GM19324 (cell line): ENCODE measurements around the gene TATDN3.
A peak's percentile ranks its signal among the peaks of the same experiment; 100 is the strongest.
"Not testable (repeated sequence)": the region's sequence is repeated elsewhere in the genome, so short reads cannot be mapped to it uniquely, and the experiment has no call there.

Source experiments
- ATAC-seq: cut with Tn5 transposase; IDR thresholded peaks from one replicate; pipeline ENCODE4 v1.9.1; 2021; ENCODE audit warnings: mild to moderate bottlenecking, moderate library complexity; ENCODE audit not compliant: unreplicated experiment, low FRiP score

The TATDN3 gene

DNA sequence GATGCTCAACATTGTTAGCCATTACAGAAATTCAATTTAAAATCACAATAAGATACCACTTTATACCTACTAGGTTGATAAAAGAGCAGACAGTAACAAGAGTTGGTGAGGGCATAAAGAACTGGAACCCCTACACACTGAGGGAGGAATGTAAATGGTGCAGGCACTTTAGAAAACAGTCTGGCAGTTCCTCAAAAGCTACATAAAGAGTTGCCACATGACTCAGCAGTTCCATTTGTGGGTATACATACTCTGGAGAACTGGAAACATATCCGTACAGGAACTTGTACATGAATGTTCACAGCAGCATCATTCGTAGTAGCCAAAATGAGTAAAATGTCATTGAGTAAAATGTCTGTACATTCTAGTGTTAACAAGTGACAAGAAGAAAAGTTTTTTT is 17.1 kb upstream of the TATDN3 start:
- no peak for ATAC-seq

DNA sequence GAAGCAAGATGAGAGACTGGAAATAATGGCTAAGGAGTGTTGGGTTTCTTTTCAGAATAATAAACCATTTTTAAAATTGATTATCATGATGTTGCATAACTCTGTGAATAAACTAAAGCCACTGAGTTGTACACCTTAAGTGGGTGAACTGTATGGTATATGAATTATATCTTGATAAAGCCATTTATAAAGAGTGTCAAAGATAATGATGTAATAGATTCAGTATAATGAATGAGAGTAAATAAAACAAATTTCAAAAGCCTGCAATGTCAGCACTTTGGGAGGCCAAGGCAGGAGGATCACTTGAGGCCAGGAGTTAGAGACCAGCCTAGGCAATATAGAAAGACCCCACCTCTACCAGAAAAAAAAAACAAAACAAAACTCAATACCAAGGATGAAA is 16.5 kb upstream of the TATDN3 start:
- no peak for ATAC-seq

DNA sequence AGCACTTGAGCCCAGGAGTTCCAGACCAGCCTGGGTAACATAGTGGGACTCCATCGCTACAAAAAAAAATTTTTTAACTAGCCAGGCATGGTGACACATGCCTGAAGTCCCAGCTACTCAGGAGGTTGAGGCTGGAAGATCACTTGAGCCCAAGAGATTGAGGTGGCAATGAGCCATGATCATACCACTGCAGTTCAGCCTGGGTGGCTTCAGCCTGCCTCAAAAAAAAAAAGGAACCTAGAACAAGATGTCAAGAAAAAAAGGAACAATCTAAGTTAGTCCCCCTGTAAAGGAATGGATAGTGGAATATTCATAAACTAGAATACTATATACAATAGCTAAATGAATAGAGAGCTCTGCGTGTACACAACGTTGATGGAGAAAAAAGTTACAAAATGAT is 14.5 kb upstream of the TATDN3 start:
- no peak for ATAC-seq

DNA sequence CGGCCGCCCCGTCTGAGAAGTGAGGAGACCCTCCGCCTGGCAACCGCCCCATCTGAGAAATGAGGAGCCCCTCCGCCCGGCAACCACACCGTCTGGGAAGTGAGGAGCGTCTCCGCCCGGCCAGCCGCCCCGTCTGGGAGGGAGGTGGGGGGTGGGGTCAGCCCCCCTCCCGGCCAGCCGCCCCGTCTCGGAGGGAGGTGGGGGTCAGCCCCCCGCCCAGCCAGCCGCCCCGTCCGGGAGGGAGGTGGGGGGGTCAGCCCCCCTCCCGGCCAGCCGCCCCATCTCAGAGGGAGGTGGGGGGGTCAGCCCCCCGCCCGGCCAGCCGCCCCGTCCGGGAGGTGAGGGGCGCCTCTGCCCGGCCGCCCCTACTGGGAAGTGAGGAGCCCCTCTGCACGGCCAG is 12.6 kb upstream of the TATDN3 start:
- not testable (repeated sequence) for ATAC-seq

DNA sequence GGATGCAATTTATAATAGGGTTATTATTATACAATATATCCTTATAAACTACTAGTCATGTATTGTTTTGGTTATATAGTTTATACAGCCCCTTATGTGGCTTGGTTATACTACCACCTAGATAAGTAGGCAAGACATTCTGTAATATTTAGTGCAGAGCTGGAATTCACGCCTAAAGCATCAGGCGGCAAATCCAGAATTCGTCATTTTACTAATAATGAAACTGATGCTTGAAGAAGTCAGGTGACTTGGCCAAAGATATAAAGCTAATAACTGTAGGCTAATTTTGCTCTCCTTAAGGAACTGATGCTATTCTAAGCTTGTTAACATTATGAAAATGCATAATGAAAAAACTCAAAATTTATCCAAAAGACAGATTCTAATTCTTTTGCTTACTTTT is 10.9 kb upstream of the TATDN3 start:
- no peak for ATAC-seq

DNA sequence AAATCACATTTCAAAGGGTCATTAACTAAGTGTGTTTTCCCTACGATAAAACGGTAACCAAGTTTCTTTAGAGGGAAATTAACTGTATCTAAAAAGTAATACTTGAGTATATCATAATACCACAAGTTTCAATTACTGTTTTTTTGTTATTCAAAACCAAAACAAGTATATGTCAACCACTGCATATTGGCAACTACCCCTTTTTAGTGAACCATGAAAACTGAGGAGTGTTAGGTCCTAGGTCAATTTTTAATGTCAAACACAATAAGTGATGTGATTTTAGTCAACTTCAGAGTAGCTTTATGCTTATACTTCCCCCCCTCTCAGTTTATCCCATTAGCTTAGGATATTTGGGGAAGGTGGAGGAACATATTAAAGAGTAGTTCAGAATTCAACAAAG is 10.5 kb upstream of the TATDN3 start:
- ATAC-seq = no peak

DNA sequence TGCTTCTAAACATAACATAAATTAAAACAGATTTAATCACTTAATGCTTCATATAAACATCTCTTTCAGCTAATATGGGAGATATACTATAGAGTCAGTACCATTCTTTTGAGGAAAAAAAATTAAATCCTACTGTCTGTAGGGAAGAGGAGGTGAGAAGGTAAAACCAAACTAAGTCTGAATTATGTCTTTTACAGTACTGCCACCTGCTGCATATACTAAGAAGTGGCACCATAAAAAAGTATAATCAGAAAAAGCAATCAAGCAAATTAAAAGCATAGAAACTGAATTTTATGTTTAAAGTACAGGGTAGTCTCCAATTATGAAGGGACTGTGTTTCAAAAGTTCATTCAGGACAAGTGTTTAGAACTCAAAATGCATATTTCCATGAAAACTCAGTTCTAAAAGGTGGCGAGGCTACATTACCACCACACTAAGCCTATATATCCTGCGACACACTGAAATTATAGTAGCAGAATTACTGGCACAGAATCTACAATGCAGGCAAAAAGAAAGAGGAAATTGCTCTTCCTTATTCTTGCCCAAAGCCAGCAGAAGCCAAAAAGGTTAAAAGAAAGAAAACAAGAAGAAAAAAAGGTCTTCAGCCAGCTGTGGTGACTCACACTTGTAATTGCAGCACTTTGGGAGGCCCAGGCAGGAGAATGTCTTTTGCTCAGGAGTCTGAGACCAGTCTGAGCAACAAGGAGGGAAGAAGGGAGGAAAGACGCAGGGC is 9.1 kb upstream of the TATDN3 start:
- no peak for ATAC-seq

DNA sequence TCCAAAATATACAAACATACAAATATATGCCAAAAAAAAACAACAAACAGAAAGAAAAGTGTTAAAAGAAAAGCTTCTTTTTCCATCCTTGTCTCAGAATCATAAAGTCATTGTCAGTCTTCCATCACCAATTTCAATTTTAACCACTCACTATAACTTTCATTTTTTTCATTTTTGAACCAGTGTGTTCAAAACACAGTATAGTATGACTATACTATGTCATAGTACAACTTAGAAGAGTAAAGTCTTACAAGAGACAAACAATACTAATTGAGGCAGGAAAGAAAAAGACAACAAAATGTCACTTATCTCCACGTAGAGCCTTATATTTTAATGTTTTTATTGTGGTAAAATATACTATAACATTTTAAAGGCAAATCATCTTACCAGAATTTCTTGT is 7.7 kb upstream of the TATDN3 start:
- no peak for ATAC-seq

DNA sequence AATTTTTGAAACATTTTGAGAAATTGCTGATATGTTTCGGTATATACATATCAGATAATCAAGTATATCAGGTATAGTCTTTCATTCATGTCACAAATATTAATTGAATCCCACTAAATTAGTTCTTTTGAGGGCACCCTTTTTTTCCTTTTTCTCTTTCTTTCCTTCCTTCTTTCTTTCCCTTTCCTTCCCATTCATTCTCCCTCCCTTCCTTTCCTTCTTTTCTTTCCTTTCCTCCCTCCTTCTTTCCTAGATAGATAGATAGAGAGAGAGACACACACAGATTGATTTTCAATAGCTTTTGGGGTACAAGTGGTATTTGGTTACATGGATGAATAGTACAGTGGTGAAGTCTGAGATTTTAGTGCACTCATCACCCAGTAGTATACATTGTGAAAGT is 5.8 kb upstream of the TATDN3 start:
- no peak for ATAC-seq

DNA sequence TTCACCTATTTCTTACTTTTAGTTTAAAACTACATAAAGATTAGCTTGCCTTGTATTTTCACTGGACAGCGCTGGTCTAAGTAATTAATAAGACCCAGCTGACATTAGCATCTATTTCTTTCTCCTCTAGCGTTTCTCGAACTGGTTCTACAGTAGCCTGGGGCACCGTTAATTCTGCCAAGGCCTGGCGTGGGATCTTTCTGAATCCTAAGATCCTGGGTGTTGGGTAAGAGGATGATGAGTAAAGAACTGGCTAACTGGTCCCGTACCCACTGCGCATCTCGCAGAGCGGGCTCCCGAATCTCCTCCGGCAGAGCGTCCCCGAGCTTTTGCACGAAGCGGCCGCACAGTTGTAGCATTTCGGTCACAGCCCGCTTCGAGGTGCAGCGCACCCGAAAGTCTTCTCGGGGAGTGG is 426 bp upstream of the TATDN3 start:
- ATAC-seq = peak; percentile 33

DNA sequence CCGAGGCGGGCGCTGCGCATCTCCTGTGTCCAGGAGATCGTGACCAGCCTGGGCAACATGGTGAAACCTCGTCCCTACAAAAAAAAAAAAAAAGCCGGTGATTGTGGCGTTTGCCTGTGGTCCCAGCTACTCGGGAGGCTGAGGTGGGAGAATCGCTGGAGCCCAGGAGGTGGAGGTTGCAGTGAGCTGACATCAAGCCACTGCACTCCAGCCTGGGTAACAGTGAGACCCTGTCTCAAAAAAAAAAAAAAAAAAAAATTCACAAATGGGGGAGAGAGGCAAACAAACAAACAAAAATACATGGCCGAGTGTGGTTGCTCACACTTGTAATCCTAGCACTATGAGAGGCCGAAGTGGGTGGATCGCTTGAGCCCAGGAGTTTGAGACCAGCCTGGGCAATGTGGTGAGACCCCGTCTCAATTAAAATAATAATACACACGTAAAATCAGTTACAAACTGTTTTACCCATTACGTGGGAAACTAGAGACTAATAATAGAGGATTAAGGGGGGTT is 758 bp downstream of the TATDN3 start:
- no peak for ATAC-seq

DNA sequence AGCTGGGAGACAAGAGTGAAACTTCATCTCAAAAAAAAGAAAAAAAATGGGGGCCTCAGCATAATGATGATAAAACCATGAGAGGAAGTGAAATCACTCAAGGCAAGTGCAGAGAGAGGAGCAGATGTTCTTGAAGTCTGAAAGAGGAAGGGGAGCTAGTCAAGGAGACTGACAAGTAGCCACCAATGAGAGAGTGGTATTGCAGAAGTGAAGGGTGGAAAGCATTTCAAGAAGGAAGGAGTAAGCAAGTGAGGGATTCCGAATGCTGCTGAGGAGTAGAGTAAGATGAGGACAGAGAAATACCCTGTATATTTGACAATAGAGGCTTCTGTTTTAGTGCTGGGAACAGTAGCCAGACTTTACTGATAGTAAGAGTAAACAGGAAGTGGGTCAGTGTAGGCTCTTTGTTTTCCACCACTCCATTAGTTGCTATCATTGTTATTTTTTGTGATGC is 2.9 kb downstream of the TATDN3 start:
- ATAC-seq = peak; percentile 65

DNA sequence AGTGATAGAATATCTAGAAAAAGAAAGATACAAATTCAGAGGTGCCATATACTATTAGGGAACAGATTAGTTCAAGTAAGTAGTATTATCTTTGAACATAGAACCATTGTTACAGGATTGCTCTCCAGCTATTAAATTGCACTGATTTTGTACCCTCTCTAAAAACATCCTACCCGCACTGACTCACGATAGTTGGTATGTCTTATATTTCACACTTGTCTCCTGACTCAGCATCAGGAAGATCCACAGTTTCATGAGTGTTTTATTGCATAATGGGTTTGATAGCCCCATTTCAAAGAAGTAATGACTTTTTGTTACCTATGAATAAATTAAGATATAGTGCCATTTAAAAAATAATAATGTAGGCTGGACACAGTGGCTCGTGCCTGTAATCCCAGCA is 6.0 kb downstream of the TATDN3 start:
- no peak for ATAC-seq

DNA sequence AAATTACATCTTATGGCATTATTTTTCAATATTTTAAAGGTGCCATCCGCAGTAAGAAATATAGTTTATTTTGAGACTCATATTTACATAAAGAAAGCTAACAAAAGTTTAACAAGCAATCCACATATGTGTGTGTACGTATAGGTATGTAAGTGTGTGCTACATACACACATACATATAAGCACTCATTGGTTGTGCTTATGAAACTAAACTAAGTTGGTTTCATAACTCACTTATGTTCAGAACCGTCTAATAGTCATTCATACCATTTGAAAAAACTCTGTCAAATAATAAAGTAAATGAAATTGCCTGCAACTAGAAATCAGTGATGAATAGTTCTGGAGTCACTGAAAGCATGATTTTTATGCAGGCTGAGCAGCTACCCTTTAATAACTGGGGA is 14.1 kb downstream of the TATDN3 start:
- no peak for ATAC-seq

DNA sequence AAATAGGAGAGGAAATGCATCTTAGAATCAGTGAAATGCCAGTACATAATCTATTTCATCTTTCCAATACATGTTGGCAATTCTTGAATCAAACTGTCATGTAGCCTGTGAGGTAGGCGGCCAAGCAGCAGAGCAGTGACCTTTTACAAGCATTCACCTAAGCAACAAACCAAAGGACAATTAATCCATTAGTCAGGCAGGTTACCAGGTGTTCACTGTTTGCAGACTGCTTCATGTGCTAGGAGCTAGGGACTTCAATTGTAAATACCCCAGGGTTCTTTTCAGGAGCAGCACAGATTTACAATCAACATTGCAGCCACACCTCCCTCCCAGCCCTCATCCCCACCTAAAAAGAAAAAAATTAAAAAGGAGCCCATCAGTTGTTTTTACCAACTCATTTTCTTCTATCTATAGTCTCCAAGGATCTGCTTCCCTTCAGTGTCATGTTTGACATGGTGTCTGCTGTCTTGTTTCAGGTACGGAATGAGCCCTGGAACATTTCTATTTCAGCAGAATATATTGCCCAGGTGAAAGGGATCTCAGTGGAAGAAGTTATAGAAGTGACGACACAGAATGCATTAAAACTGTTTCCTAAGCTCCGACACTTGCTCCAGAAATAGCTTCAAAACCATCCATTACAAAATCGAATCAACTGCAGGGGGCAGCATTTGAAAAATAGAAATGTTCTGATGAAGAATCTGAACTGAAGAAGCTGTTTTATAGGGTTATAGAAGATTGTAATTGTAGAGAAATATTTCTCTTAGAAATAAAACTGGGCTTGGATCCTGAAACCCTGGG is 23.0 kb downstream of the TATDN3 start:
- ATAC-seq = no peak

DNA sequence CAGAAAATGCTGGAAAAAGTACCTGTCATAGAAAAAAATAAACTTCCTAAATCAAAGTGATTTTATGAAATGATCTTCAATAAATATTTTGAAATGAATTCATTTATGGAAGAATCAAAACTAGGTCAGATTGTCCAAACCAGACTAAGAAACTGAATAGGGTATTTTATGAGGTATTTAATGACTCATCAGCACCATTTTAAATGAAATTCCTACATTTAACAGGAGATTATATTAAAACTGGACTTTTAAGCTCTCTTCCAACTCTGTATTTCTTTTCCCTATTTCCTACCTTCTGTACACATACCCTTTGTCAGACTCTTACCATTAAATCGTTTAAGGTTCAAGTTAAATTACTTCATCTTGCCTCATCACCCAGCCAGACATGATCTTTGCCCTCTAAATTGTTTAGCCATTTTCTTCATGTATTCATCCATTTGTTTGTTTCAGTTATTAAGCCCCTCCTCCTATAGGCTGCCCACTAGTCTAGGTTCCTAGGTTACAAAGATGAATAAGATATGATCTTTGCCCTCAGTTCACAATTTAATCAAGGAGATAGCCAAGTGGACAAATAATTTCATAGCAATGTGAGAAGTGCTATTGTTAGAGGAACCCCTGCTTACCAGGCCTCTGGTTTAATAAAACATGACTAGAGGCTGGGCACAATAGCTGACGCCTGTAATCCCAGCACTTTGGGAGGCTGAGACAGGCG is 25.0 kb downstream of the TATDN3 start:
- no peak for ATAC-seq

DNA sequence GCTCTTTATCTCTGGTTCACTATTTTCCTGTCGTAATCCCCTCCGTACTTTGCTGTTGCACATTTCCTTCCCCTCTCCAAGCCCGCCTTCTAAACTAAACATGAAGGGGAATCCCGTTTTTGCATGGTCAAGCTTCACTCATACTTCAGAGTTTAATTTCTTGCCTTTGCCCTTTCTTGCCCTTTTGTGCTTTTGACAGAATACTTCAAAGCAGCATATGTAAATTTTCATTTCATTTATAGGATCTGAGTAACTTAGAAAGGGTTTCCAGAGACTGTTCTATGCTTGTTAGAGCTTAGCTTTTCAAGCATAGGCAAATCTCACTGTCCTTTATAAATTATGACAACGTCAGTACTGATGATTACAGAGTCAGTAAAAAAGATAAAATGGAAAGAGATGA is 28.0 kb downstream of the TATDN3 start:
- no peak for ATAC-seq

DNA sequence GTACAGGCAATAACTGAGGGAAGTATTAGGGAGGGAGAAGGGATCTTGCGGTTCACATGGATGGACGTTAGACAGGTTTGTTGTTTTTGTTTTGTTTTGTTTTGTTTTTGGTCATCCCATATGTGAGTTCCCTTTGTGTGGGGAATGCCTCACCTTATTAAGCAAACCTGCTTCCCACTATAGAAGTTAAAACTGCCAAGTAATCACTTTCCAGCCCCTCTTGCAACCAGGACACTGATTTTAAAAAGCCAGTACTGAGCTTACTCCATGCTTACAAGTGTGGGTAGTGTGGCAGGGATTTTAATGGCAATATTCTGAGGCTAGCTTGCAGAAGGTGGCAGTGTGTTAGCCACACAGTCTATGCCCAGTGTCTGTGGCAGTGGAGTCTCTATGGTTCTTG is 29.3 kb downstream of the TATDN3 start:
- no peak for ATAC-seq

DNA sequence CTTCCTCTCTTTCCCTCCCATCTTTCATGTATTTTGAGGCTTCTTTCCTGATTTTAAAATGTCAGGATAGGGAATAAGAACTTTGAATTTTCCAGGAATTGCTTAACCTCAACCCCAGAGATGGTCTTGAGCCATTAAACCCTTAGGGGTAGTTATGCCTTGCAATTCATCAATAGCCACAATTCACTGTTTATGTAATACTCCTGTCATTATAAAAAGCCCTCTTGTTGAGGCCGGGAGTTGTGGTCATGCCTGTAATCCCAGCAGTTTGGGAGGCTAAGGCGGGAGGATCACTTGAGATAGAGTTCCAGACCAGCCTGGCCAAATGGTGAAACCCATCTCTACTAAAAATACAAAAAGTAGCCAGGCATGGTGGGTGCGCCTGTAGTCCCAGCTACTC is 31.3 kb downstream of the TATDN3 start:
- no peak for ATAC-seq

DNA sequence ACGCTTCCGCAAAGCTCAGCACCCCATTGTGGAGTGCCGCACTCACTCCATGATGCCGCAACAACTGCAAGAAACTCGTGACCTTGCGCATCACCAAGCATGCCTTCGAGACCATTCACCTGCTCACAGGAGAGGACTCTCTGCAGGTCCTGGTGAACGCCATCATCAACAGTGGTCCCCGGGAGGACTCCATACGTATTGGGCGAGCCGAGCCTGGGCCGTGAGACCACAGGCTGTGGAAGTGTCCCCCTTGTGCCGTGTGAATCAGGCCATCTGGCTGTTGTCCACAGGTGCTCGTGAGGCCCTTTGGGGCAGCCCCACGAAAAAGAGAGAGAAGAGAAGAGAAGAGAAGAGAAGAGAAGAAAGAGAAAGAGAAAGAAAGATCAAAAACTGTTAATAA is 32.5 kb downstream of the TATDN3 start:
- ATAC-seq = no peak

DNA sequence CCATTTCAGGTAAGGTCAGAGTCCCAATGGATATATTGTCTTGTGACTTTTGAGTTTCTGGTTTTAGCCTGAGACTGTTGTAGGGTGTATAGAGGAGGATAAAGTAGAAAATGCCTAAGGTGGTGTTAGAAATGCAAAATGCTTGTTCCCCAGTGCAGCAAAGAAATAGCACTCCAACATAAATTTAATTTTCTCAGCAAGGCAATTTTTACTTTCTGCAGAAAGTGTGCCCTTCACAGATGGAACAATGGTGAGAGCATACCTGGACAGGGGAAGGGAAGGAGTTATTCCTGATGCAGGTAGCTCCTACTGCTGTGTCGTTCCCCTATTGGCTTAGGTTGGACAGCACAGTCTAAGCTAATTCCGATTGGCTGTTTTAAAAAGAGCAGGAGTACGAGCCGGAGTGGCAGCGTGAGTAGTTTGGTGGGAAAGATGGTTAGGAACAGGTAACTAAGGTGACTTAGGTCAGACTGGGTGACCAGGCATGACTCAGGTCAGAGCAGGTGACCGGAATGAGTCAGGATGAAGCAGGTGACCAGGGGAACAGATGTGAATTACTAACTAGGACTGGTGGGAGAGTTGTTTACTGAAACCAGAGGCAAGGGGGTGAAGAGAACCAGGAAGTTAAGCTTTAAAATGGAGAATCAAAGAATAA is 34.2 kb downstream of the TATDN3 start:
- no peak for ATAC-seq
